C1 segment of cervical spinal cord (tissue), 14 donors: Measurements from ENCODE around the gene PMAIP1.

Experiments
- DNase-seq, 14 donors: peaks; one replicate each; lab custom pipeline; 2025; lab: John Stamatoyannopoulos, UW

The PMAIP1 gene

DNA sequence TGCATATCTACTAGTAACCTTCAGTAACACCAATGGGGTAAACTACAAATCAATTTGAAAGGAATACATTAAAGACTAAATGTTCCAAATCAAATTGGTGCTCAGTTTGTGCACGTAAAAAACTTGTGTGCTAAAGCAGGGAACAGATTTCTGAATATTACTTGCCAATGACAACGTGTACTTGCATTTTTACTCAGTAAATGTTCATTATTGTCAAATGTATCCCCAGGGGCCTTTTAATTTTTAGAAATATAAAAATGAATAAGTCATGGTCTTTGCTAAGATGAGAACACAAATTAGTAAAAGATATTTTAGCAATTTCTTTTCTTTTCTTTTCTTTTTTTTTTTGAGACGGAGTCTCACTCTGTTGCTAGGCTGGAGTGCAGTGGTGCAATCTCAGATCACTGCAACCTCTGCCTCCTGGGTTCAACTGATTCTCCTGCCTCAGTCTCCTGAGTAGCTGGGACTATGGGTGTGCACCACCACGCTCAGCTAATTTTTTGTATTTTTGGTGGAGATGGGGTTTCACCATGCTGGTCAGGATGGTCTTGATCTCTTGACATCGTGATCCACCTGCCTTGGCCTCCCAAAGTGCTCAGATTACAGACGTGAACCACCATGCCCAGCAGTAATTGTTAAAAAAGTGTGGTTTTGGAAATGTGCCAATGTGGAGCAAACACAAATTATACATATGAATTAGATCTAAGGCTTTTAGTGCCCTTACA is 52.6 kb downstream of the PMAIP1 start:
- DNase-seq, result no peak
